ENCODE results near the gene FAM219A.
"Not testable (repeated sequence)": the region's sequence is repeated elsewhere in the genome, so short reads cannot be mapped to it uniquely, and the experiment has no call there.

The FAM219A gene

GRCh38 chr9:34485822-34486221 is 27.5 kb upstream of the FAM219A start:
- TF ChIP-seq CTCF (conservative IDR thresholded peaks at IDR 0.05) (no peak), ZFX (IDR thresholded peaks at IDR 0.05) (no peak)

GRCh38 chr9:34484678-34485077 is 26.3 kb upstream of the FAM219A start:
- H3K27ac ChIP-seq: no peak overlapping the region
- TF ChIP-seq CTCF (conservative IDR thresholded peaks at IDR 0.05) (no peak), ZFX (IDR thresholded peaks at IDR 0.05) (no peak)

More at GRCh38 chr9:34485822-34486221, 27.5 kb upstream of the FAM219A start:
- H3K27ac ChIP-seq: no peak overlapping the region

- H3K27ac ChIP-seq: not testable (repeated sequence)
These were observed 24.4 kb upstream of the FAM219A start for GRCh38 chr9:34482746-34483145.

- not testable (repeated sequence) for H3K27ac ChIP-seq
These were observed 23.2 kb upstream of the FAM219A start for GRCh38 chr9:34481620-34482019.

GRCh38 chr9:34479431-34479866 is 21.1 kb upstream of the FAM219A start:
- H3K27ac ChIP-seq: no peak overlapping the region
- no peak for TF ChIP-seq CTCF (conservative IDR thresholded peaks at IDR 0.05)
- no peak for TF ChIP-seq ZFX (IDR thresholded peaks at IDR 0.05)

GRCh38 chr9:34477541-34477940 is 19.2 kb upstream of the FAM219A start:
- no peak overlapping the region for H3K27ac ChIP-seq
- no peak for TF ChIP-seq CTCF (conservative IDR thresholded peaks at IDR 0.05)
- no peak for TF ChIP-seq ZFX (IDR thresholded peaks at IDR 0.05)

- no peak for TF ChIP-seq CTCF (conservative IDR thresholded peaks at IDR 0.05)
- no peak for TF ChIP-seq ZFX (IDR thresholded peaks at IDR 0.05)
- H3K27ac ChIP-seq: no peak overlapping the region
These were observed 16.7 kb upstream of the FAM219A start for GRCh38 chr9:34475097-34475496.

- H3K27ac ChIP-seq: no peak overlapping the region
- TF ChIP-seq ZFX (IDR thresholded peaks at IDR 0.05) (no peak), CTCF (conservative IDR thresholded peaks at IDR 0.05) (no peak)
These were observed 7.1 kb upstream of the FAM219A start for GRCh38 chr9:34465468-34465867.

GRCh38 chr9:34464571-34464970 is 6.2 kb upstream of the FAM219A start:
- no peak for TF ChIP-seq CTCF (conservative IDR thresholded peaks at IDR 0.05)
- no peak for TF ChIP-seq ZFX (IDR thresholded peaks at IDR 0.05)
- no peak overlapping the region for H3K27ac ChIP-seq

Data from C4-2B (cell line).